ENCODE data around the gene PON1.

GRCh38 chr7:95295397-95295796, 28.9 kb downstream of the PON1 start:
- no peak for TF ChIP-seq POLR2A (IDR thresholded peaks at IDR 0.05)
- TF ChIP-seq, protein P1, sequence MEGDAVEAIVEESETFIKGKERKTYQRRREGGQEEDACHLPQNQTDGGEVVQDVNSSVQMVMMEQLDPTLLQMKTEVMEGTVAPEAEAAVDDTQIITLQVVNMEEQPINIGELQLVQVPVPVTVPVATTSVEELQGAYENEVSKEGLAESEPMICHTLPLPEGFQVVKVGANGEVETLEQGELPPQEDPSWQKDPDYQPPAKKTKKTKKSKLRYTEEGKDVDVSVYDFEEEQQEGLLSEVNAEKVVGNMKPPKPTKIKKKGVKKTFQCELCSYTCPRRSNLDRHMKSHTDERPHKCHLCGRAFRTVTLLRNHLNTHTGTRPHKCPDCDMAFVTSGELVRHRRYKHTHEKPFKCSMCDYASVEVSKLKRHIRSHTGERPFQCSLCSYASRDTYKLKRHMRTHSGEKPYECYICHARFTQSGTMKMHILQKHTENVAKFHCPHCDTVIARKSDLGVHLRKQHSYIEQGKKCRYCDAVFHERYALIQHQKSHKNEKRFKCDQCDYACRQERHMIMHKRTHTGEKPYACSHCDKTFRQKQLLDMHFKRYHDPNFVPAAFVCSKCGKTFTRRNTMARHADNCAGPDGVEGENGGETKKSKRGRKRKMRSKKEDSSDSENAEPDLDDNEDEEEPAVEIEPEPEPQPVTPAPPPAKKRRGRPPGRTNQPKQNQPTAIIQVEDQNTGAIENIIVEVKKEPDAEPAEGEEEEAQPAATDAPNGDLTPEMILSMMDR (IDR thresholded peaks at IDR 0.05) = no peak

Measured in uterus (tissue), 2 donors.